Gastroesophageal sphincter (tissue), 3 donors: Measurements from ENCODE around the gene LDLRAP1.

Source experiments
- POLR2A ChIP-seq, 2 donors: fragments of 450-650 bp; IDR thresholded peaks; one replicate each; pipeline ENCODE4 v1.6.1; 2017; ENCODE audit warnings: antibody characterized with exemption in 2 of 2, mild to moderate bottlenecking in 2 of 2, moderate library complexity in 1 of 2
- POLR2AphosphoS5 ChIP-seq: sonication (generic); formaldehyde crosslinking; IDR thresholded peaks from one replicate; pipeline ENCODE4 v1.6.1; 2017; ENCODE audit warnings: antibody characterized with exemption
- TF ChIP-seq, protein P1 (sequence below), 4 experiments: fragments of 200-600 bp in 2 of 4; fragments of 450-650 bp in 2 of 4; sonication (generic) in 1 of 4; IDR thresholded peaks; one replicate each; pipeline ENCODE4 v1.5.1; 2017 to 2019; ENCODE audit warnings: antibody characterized with exemption in 4 of 4, mild to moderate bottlenecking in 2 of 4, moderate library complexity in 2 of 4

DNA sequence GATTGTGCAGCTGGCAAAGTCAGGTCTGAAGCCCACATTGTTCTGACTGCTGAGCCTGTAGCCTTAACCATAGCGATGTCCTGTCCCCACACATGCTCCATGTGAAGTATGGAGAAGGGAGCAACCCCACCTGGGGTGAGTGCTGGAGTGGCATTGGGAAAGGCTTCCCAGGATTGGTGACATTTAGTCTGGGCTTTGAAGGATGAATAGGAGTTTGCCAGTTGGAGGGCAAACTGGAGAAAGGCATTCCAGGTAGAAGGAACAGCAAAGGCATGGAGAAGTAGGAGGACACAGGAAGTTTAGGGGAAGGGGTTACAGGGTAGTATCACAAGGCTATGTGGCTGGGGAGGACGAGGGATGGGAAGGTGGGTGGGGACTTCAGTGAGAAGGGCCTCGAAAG, 7.3 kb upstream of the LDLRAP1 start:
- TF ChIP-seq, protein P1, sequence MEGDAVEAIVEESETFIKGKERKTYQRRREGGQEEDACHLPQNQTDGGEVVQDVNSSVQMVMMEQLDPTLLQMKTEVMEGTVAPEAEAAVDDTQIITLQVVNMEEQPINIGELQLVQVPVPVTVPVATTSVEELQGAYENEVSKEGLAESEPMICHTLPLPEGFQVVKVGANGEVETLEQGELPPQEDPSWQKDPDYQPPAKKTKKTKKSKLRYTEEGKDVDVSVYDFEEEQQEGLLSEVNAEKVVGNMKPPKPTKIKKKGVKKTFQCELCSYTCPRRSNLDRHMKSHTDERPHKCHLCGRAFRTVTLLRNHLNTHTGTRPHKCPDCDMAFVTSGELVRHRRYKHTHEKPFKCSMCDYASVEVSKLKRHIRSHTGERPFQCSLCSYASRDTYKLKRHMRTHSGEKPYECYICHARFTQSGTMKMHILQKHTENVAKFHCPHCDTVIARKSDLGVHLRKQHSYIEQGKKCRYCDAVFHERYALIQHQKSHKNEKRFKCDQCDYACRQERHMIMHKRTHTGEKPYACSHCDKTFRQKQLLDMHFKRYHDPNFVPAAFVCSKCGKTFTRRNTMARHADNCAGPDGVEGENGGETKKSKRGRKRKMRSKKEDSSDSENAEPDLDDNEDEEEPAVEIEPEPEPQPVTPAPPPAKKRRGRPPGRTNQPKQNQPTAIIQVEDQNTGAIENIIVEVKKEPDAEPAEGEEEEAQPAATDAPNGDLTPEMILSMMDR (IDR thresholded peaks at IDR 0.05) = no peak
- TF ChIP-seq POLR2A (IDR thresholded peaks at IDR 0.05) (no peak), POLR2AphosphoS5 (no peak)
